ENCODE results near the gene HSPH1.
"Not testable (repeated sequence)": the region's sequence is repeated elsewhere in the genome, so short reads cannot be mapped to it uniquely, and the experiment has no call there.

The HSPH1 gene

DNA sequence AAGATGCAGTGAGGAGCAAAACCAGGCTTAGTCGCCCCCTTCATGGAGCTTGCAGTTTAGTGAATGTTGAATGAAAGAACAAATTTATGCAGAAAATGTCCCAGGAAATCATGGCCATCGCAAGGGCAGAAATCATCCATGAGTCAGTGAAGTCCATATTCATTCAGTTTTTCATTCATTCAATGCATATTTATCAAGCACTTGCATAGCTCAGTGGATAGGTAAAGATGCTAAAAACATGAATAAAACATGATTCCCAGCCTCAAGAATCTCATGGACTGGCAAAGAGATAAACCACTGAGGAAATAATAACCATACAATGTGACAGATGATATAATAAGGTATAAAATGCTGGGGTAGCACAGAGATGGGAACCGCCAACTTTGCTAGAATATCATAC lies 58.8 kb downstream of the HSPH1 start:
- TF ChIP-seq, protein P1, sequence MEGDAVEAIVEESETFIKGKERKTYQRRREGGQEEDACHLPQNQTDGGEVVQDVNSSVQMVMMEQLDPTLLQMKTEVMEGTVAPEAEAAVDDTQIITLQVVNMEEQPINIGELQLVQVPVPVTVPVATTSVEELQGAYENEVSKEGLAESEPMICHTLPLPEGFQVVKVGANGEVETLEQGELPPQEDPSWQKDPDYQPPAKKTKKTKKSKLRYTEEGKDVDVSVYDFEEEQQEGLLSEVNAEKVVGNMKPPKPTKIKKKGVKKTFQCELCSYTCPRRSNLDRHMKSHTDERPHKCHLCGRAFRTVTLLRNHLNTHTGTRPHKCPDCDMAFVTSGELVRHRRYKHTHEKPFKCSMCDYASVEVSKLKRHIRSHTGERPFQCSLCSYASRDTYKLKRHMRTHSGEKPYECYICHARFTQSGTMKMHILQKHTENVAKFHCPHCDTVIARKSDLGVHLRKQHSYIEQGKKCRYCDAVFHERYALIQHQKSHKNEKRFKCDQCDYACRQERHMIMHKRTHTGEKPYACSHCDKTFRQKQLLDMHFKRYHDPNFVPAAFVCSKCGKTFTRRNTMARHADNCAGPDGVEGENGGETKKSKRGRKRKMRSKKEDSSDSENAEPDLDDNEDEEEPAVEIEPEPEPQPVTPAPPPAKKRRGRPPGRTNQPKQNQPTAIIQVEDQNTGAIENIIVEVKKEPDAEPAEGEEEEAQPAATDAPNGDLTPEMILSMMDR (IDR thresholded peaks at IDR 0.05; ENCODE audit: low read depth, low read length, missing control alignments) = no peak
- DNase-seq (ENCODE audit: low read depth) = no peak
- no peak overlapping the region for H3K4me3 ChIP-seq (ENCODE audit: low read depth, low read length)

DNA sequence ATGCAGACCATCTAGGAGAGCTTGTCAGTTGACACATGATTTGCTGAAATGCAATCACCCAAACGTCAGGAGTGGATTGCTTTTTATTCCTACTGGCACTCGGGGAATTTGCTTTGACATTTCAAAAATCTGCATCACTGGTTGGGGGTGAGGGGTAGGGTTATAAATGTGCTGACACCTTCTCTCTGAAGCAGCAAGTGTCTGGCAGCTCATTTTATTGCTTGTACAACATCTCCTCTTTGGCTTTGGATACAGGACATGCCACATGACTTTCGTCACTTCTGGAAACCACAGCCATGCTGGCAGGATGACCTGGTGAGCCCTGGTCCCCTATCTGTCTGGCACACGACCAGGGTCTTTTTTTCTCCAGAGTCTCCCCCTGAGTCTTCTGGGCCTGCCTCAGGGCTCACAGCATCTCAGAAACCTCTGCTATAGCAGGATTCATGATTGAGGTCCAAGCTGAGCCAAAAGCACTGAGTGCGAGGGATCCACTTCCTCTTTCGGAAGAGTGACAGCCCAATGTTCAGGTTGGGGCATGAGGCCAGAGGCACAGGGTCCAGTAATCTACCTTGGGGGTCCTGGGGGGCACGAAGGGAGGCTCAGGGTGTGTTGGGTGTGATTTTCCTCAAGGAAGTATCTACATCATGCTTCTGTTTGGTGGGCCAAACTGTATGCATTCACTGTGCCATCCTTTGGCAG lies 60.1 kb downstream of the HSPH1 start:
- DNase-seq (ENCODE audit: low read depth) = no peak
- TF ChIP-seq, protein P1 (IDR thresholded peaks at IDR 0.05; ENCODE audit: low read depth, low read length, missing control alignments) = no peak
- H3K4me3 ChIP-seq (ENCODE audit: low read depth, low read length) = no peak overlapping the region

DNA sequence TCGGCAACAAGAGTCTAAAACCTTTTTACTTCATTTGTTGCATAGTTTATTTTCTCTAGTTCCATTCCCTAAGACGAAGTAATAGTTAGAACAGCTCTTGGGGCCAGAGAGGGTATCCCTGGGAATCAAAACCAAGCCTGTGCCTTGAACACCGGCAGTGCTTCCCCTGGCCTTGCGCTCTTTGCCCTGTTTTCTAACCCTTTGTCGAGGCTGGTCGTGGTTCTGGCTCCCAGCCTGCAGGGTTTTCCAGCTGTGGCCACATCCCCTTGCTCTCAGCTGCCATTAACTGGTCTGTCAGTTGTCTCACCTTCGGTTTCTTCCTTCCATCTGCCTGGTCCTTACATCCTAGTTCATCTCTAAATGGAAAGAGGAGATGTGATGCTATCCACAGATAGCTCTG lies 61.0 kb downstream of the HSPH1 start:
- TF ChIP-seq, protein P1 (IDR thresholded peaks at IDR 0.05; ENCODE audit: low read depth, low read length, missing control alignments) = no peak
- DNase-seq (ENCODE audit: low read depth) = no peak

DNA sequence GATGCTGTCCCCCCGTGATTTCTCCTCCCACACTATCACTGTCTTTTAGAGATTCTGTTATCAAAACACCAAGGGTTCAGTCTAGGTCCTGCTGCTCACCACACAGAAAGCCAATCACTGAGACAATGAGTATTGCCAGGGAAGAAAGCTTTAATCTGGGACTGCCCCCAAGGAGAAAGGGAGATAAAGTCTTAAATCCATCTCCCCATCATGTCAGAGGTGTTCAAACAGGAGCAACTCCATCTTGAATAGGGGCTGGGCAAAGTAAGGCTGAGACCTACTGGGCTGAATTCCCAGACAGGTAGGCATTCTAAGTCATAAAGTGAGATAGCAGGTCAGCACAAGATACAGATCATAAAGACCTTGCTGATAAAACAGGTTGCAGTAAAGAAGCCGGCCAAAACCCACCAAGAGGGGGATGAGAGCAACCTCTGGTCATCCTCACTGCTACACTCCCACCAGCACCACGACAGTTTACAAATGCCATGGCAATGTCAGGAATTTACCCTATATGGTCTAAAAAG lies 63.7 kb downstream of the HSPH1 start:
- DNase-seq (ENCODE audit: low read depth); H3K4me3 ChIP-seq (ENCODE audit: low read depth, low read length): not testable (repeated sequence)

More for the DNA sequence above, 61.0 kb downstream of the HSPH1 start:
- H3K4me3 ChIP-seq (ENCODE audit: low read depth, low read length) = no peak overlapping the region

DNA sequence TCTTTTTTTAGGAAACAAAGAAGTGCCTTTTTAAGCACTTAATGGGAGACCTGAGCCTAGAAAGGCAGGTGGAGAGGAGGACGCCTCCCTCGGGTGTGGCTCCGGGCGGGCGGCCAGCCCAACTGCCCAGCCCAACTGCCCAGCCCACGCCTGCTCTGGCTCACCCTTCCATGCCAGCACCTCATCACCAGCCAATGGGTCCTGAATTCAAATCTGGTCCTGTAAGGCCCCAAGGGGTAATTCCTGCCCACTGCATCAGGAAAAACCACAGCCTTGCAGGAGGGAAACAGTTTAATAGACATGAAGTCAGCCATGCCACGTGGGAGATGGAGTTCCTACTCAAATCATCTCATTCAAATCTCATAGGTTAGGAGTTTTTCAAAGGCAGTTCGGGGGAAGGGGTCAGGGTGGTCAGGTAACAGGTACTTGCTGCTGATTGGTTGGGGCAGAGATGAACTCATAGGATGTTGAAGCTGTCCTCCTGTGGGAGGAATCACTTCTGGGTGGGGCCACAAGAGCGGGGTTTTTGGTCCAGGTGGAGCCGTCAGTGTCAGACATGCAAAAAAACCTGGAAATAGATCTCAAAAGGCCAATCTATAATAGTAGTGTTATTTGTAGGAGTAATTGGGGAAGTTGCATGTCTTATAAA lies 64.9 kb downstream of the HSPH1 start:
- TF ChIP-seq, protein P1 (IDR thresholded peaks at IDR 0.05; ENCODE audit: low read depth, low read length, missing control alignments) = no peak
- DNase-seq (ENCODE audit: low read depth) = no peak
- no peak overlapping the region for H3K4me3 ChIP-seq (ENCODE audit: low read depth, low read length)

DNA sequence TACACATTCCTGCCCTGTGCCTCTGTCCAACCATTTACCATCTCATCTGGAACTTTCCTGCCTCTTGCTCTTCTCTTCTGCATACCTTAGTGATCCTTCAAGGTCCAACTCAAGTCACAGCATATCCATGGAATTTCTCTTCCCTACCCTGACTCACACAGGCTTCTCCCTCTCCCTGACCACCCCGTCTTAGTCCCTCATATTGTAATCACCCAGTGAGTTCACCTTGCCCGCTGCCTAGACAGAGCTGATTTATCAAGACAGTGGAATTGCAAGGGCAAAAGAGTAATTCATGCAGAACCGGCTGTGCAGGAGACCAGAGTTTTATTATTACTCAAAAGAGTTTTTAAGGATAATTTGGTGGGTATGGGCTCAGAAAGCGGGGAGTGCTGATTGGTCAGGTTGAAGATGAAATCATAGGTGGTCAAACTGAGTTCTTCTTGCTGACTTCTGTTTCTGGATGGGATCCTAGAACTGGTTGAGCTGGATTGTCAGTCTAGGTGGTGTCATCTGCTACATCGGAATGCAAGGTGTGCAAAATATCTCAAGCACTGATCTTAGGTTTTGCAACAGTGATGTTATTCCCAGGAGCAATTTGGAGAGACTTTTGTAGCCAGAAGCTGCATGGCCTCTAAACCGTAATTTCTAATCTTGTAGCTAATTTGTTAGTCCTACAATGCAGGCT lies 67.2 kb downstream of the HSPH1 start:
- TF ChIP-seq, protein P1 (IDR thresholded peaks at IDR 0.05; ENCODE audit: low read depth, low read length, missing control alignments) = no peak
- no peak for DNase-seq (ENCODE audit: low read depth)
- no peak overlapping the region for H3K4me3 ChIP-seq (ENCODE audit: low read depth, low read length)

DNA sequence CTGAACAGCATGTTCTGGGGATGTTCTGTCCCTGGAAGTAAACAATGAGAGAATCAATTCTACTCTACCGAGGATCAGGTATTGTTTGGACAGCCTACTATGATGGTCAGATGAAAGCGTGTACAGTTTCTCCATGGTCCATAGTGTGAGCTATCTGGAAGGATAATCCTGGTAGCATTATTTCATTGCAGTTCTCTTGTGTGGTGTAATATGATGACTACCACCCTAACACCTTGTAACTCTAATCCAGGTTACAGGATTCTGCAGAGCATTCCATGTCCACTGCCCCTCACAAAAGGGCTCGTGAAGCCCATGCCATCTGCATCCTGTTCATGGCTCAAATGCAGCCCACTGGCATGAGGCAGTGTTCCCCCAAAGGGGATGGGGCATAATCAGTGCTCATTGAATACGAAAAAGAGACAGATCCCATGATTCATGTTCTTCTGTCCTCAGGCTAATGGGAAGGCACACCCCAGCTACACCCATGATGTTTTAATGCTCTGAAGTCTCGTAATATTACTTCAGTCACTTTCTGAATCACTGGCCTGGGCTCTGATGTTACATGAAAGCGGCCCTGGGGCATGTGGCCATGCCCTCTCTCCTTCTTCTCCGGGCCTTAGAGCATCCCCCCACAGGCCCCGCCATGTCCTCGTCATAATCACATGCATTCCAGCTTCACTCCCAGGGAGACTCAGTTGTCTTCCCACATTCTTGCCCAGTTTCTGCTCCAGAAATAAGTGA lies 68.4 kb downstream of the HSPH1 start:
- H3K4me3 ChIP-seq (ENCODE audit: low read depth, low read length) = no peak overlapping the region
- TF ChIP-seq, protein P1 (IDR thresholded peaks at IDR 0.05; ENCODE audit: low read depth, low read length, missing control alignments) = no peak
- no peak for DNase-seq (ENCODE audit: low read depth)

Data from GM12864 (cell line).